ENCODE data around the gene WDR82. TPM values are rescaled to one million over a fixed set of nuclear protein-coding genes. Genes with fewer than 3 reads are reported as not detected.

WDR82 gene
- total and polyA plus RNA-seq, 2 experiments from 2014 or later, result 25.2 to 71.8 TPM

DNA sequence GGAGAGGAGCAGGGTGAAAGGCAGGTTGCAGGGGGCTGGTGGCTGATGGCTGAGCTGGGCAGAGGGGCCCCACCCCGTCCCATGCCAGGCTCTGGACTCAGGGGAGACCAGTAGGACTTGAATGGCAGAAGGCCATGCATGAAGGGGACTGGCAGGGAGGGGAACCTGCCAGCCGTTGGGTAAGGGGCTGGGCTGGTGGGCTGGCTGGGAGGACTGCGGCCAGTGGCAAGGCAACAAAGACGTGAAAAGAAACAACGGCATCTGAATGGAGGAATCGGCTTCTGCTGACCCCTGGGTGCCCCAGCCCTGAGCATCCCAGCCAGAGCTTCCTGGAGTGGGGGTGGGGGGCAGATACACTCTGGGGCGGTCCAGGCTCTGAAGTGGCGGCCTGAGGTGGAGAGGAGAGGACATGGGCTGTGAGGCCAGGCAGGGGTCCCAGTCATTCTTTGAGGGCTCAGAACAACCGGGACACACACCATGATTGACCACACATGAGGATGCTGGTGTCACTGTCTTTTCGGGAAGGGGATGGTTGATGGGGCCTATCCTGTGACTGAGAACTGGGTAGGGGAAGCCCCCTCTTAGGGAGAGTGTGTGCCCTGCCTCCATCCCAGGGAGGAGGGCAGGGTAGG, 20.9 kb upstream of the WDR82 start:
- H3K36me3 Mint-ChIP-seq (ENCODE audit: low read depth), result no peaks in the 10 kb centered on the region
- Histone ChIP-seq H4K20me1 (replicated peaks; ENCODE audit: insufficient read depth) (no peaks in the 10 kb centered on the region; the same call in 1 of the 2 replicates), H3K27me3 (ENCODE audit: insufficient read depth) (no peaks in the 10 kb centered on the region), H3F3A (replicated peaks; ENCODE audit: low read depth) (0 out of 2 replicates have a peak, but pooled peaks cover 4% of the 10 kb centered on the region), H3K4me3 (peak overlapping the region; percentile 53), H3K9me2 (ENCODE audit: insufficient read depth) (no peaks in the 10 kb centered on the region), H3K79me2 (replicated peaks; ENCODE audit: insufficient read depth) (no peaks in the 10 kb centered on the region), H3K4me1 (ENCODE audit: insufficient read depth) (peaks cover 23% of the 10 kb centered on the region), H3K36me3 (ENCODE audit: insufficient read depth) (no peaks in the 10 kb centered on the region), H3K4me2 (peak overlapping the region; percentile 80), H2AFZ (peak overlapping the region; percentile 87), H3K27ac (ENCODE audit: low read depth) (no peak overlapping the region)
- DNase-seq (ENCODE audit: low spot score), result peak; percentile 32
- no peaks in the 10 kb centered on the region for H3K9me3 Mint-ChIP-seq
- H3K27ac Mint-ChIP-seq, result peak overlapping the region; percentile 67; the same call in 1 of the 2 replicates
- TF ChIP-seq JUNB (IDR thresholded peaks at IDR 0.05; ENCODE audit: unreplicated experiment), result no peak
- TF ChIP-seq, protein P1, sequence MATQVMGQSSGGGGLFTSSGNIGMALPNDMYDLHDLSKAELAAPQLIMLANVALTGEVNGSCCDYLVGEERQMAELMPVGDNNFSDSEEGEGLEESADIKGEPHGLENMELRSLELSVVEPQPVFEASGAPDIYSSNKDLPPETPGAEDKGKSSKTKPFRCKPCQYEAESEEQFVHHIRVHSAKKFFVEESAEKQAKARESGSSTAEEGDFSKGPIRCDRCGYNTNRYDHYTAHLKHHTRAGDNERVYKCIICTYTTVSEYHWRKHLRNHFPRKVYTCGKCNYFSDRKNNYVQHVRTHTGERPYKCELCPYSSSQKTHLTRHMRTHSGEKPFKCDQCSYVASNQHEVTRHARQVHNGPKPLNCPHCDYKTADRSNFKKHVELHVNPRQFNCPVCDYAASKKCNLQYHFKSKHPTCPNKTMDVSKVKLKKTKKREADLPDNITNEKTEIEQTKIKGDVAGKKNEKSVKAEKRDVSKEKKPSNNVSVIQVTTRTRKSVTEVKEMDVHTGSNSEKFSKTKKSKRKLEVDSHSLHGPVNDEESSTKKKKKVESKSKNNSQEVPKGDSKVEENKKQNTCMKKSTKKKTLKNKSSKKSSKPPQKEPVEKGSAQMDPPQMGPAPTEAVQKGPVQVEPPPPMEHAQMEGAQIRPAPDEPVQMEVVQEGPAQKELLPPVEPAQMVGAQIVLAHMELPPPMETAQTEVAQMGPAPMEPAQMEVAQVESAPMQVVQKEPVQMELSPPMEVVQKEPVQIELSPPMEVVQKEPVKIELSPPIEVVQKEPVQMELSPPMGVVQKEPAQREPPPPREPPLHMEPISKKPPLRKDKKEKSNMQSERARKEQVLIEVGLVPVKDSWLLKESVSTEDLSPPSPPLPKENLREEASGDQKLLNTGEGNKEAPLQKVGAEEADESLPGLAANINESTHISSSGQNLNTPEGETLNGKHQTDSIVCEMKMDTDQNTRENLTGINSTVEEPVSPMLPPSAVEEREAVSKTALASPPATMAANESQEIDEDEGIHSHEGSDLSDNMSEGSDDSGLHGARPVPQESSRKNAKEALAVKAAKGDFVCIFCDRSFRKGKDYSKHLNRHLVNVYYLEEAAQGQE (IDR thresholded peaks at IDR 0.05; ENCODE audit: unreplicated experiment), result no peak
- TF ChIP-seq, protein P2, sequence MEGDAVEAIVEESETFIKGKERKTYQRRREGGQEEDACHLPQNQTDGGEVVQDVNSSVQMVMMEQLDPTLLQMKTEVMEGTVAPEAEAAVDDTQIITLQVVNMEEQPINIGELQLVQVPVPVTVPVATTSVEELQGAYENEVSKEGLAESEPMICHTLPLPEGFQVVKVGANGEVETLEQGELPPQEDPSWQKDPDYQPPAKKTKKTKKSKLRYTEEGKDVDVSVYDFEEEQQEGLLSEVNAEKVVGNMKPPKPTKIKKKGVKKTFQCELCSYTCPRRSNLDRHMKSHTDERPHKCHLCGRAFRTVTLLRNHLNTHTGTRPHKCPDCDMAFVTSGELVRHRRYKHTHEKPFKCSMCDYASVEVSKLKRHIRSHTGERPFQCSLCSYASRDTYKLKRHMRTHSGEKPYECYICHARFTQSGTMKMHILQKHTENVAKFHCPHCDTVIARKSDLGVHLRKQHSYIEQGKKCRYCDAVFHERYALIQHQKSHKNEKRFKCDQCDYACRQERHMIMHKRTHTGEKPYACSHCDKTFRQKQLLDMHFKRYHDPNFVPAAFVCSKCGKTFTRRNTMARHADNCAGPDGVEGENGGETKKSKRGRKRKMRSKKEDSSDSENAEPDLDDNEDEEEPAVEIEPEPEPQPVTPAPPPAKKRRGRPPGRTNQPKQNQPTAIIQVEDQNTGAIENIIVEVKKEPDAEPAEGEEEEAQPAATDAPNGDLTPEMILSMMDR (conservative IDR thresholded peaks at IDR 0.05; ENCODE audit: low read depth in 2 of 2), result no peak
- no peak for TF ChIP-seq ZNF114 (CRISPR knock-in tag; IDR thresholded peaks at IDR 0.05)
- TF ChIP-seq, protein P3, sequence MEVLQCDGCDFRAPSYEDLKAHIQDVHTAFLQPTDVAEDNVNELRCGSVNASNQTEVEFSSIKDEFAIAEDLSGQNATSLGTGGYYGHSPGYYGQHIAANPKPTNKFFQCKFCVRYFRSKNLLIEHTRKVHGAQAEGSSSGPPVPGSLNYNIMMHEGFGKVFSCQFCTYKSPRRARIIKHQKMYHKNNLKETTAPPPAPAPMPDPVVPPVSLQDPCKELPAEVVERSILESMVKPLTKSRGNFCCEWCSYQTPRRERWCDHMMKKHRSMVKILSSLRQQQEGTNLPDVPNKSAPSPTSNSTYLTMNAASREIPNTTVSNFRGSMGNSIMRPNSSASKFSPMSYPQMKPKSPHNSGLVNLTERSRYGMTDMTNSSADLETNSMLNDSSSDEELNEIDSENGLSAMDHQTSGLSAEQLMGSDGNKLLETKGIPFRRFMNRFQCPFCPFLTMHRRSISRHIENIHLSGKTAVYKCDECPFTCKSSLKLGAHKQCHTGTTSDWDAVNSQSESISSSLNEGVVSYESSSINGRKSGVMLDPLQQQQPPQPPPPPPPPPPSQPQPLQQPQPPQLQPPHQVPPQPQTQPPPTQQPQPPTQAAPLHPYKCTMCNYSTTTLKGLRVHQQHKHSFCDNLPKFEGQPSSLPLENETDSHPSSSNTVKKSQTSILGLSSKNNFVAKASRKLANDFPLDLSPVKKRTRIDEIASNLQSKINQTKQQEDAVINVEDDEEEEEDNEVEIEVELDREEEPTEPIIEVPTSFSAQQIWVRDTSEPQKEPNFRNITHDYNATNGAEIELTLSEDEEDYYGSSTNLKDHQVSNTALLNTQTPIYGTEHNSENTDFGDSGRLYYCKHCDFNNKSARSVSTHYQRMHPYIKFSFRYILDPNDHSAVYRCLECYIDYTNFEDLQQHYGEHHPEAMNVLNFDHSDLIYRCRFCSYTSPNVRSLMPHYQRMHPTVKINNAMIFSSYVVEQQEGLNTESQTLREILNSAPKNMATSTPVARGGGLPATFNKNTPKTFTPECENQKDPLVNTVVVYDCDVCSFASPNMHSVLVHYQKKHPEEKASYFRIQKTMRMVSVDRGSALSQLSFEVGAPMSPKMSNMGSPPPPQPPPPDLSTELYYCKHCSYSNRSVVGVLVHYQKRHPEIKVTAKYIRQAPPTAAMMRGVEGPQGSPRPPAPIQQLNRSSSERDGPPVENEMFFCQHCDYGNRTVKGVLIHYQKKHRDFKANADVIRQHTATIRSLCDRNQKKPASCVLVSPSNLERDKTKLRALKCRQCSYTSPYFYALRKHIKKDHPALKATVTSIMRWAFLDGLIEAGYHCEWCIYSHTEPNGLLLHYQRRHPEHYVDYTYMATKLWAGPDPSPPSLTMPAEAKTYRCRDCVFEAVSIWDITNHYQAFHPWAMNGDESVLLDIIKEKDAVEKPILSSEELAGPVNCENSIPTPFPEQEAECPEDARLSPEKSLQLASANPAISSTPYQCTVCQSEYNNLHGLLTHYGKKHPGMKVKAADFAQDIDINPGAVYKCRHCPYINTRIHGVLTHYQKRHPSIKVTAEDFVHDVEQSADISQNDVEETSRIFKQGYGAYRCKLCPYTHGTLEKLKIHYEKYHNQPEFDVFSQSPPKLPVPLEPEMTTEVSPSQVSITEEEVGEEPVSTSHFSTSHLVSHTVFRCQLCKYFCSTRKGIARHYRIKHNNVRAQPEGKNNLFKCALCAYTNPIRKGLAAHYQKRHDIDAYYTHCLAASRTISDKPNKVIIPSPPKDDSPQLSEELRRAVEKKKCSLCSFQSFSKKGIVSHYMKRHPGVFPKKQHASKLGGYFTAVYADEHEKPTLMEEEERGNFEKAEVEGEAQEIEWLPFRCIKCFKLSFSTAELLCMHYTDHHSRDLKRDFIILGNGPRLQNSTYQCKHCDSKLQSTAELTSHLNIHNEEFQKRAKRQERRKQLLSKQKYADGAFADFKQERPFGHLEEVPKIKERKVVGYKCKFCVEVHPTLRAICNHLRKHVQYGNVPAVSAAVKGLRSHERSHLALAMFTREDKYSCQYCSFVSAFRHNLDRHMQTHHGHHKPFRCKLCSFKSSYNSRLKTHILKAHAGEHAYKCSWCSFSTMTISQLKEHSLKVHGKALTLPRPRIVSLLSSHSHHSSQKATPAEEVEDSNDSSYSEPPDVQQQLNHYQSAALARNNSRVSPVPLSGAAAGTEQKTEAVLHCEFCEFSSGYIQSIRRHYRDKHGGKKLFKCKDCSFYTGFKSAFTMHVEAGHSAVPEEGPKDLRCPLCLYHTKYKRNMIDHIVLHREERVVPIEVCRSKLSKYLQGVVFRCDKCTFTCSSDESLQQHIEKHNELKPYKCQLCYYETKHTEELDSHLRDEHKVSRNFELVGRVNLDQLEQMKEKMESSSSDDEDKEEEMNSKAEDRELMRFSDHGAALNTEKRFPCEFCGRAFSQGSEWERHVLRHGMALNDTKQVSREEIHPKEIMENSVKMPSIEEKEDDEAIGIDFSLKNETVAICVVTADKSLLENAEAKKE (CRISPR knock-in tag; IDR thresholded peaks at IDR 0.05), result no peak
- no peak for TF ChIP-seq EZH2phosphoT487 (IDR thresholded peaks at IDR 0.05; ENCODE audit: unreplicated experiment)
- TF ChIP-seq, protein P4, sequence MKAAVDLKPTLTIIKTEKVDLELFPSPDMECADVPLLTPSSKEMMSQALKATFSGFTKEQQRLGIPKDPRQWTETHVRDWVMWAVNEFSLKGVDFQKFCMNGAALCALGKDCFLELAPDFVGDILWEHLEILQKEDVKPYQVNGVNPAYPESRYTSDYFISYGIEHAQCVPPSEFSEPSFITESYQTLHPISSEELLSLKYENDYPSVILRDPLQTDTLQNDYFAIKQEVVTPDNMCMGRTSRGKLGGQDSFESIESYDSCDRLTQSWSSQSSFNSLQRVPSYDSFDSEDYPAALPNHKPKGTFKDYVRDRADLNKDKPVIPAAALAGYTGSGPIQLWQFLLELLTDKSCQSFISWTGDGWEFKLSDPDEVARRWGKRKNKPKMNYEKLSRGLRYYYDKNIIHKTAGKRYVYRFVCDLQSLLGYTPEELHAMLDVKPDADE (IDR thresholded peaks at IDR 0.05), result no peak
- TF ChIP-seq EZH2 (IDR thresholded peaks at IDR 0.05; ENCODE audit: low read depth, unreplicated experiment), result no peak
- no peak for TF ChIP-seq POLR2AphosphoS5 (IDR thresholded peaks at IDR 0.05; ENCODE audit: low read depth)
- no peak for TF ChIP-seq ZNF331 (CRISPR knock-in tag; IDR thresholded peaks at IDR 0.05; ENCODE audit: low read depth)
- TF ChIP-seq NANOG (IDR thresholded peaks at IDR 0.05; ENCODE audit: borderline replicate concordance), result no peak
- no peak for TF ChIP-seq STAT1 (IDR thresholded peaks at IDR 0.05; ENCODE audit: unreplicated experiment)
- no peak for TF ChIP-seq CREB1 (CRISPR knock-in tag; IDR thresholded peaks at IDR 0.05; ENCODE audit: low read depth)
- H3K4me3 Mint-ChIP-seq, result peak overlapping the region; percentile 68
- peaks cover 29% of the 10 kb centered on the region for H3K27me3 Mint-ChIP-seq (ENCODE audit: insufficient read depth, low read depth, poor library complexity)
- peak; percentile 17 for ATAC-seq
- H3K4me1 Mint-ChIP-seq, result peaks cover 34% of the 10 kb centered on the region

All from GM23338 (cell line).